ENCODE data around the gene SPACA7.

DNA sequence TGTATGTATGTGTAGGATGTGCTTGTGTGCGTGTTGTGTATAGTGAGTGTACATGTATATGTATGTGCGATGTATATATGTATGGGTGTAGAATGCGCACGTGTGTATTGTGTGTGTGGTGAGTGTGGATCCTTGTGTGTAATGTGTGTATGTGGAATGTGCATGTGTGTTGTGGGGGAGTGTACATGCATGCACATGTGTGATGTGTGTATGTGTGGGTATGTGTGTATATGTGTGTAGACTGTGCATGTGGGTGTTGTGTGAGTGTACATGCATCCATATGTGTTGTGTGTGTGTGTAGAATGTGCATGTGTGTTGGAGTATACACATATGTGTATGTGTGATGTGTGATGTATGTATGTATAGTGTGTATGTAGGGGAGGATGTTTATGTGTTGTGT lies 18.0 kb upstream of the SPACA7 start:
- TF ChIP-seq, protein P1, sequence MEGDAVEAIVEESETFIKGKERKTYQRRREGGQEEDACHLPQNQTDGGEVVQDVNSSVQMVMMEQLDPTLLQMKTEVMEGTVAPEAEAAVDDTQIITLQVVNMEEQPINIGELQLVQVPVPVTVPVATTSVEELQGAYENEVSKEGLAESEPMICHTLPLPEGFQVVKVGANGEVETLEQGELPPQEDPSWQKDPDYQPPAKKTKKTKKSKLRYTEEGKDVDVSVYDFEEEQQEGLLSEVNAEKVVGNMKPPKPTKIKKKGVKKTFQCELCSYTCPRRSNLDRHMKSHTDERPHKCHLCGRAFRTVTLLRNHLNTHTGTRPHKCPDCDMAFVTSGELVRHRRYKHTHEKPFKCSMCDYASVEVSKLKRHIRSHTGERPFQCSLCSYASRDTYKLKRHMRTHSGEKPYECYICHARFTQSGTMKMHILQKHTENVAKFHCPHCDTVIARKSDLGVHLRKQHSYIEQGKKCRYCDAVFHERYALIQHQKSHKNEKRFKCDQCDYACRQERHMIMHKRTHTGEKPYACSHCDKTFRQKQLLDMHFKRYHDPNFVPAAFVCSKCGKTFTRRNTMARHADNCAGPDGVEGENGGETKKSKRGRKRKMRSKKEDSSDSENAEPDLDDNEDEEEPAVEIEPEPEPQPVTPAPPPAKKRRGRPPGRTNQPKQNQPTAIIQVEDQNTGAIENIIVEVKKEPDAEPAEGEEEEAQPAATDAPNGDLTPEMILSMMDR (conservative IDR thresholded peaks at IDR 0.05; ENCODE audit: low read depth, low read length) = no peak
- no peak for TF ChIP-seq EZH2 (IDR thresholded peaks at IDR 0.05; ENCODE audit: low read length, unreplicated experiment)
- no peak for TF ChIP-seq EZH2phosphoT487 (IDR thresholded peaks at IDR 0.05; ENCODE audit: borderline replicate concordance, low read length)
